Glomerular visceral epithelial cell (primary cell): ENCODE data around the gene TBX3.

Experiments
- DNase-seq: peaks from one replicate; pipeline ENCODE4 v3.0.0-alpha.2; 2016; ENCODE audit errors: extremely low spot score

TBX3 gene

GRCh38 chr12:114682785-114683708, 928 bp downstream of the TBX3 start:
- no peak for DNase-seq

GRCh38 chr12:114682106-114682784, 1.7 kb downstream of the TBX3 start:
- DNase-seq = no peak

DNA sequence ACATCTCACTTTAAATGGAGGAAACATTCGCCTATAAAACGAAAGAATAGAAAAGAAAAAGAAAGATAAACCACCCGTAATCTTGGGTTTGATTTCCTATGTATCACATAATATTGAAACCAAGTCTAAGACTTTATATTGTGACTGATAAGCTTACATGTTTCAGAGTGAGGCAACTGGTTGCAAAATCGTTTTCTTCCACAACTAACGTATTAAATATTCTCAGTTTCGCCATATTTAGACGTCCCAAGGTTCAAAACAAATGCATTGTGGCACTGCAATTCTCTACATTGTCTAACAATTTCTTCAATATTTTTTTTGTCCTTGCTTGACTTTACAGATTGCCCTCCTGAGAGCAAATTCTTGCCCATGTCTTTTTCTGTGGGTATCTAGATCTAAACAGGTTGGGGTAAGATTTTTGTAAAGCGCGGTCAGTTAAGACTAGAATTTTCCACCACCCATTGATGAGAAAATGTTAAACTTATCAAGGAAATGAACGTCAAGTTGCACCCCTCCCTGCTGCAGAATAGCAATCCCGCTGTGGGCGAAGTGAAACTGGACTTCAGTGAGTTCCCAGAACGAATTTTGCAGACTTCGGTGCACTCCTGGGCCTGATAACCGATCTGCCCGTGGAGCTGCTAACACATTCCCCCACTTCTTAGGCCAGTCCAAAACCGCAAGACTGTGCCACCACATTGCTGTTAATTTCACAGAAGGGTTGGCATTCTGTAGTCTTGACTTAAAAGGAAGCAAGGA, 2.7 kb downstream of the TBX3 start:
- DNase-seq = peak; percentile 2

GRCh38 chr12:114680604-114681069, 3.3 kb downstream of the TBX3 start:
- DNase-seq = no peak

DNA sequence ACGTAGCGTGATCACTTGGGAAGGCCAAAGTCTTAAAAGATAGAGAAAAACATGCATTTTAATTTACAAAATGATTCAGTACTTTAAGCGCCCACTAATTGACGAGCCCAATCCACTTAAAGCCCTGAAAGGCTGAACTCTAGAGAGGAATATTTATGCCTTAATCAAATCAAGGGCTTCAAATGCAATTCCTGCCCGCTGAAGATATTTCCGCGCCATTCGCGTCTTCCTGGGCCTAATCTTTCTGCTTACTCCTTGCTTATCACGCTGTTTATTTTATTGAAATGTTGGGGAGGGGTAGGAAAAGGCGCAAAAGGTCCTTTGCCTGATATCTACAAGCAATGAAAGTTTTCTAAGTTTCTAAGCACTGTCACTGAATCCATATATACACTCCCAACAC, 4.0 kb downstream of the TBX3 start:
- no peak for DNase-seq

DNA sequence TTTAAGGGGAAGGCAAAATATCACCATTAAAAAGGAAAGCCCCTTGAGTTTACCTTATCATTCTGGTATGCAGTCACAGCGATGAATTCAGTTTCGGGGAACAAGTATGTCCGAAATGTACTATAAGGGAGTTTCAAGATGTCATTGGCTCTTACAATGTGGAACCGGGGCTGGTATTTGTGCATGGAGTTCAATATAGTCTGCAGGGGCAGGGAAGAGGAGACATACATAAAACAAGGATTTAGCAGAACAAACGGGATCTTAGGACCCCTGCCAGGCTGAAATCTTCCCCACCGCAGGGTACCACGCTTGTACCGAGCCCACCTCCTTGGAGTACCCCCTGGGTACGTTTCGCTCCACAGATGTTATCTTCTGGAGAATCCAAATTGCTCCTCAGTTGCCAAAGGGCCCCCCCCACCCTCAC, 4.5 kb downstream of the TBX3 start:
- no peak for DNase-seq

GRCh38 chr12:114678718-114679117, 5.3 kb downstream of the TBX3 start:
- DNase-seq = no peak

- DNase-seq = no peak
Observed at GRCh38 chr12:114678028-114678427, 5.9 kb downstream of the TBX3 start.

DNA sequence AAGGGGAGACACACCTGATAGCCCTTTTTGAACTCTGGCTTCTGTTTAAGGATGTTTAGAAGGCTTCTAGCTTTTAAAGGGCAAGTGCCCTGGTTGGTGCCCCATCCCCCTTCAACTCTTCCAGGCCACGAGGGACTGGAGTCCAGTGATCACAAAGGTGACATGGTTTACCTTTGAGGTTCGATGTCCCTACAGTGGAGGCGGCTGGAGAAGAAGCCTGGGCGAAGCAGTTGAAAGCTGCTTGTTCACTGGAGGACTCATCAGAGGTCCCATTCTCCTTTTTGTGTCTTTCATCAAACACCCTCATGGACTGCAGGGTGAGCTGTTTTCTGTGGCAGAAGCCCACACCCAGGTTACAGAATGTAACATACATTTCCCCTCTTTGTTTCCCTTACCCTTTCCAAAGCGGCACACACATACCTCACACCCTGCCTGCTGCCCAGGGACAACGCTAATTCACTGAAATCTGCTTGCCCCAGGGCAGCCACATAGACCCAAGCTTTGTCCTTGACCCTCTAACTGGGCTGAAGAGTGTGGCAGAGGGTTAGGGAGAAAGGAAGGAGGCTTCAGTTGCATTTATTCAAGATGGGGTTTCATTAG, 7.7 kb downstream of the TBX3 start:
- DNase-seq = no peak

GRCh38 chr12:114674251-114675047, 9.5 kb downstream of the TBX3 start:
- no peak for DNase-seq

DNA sequence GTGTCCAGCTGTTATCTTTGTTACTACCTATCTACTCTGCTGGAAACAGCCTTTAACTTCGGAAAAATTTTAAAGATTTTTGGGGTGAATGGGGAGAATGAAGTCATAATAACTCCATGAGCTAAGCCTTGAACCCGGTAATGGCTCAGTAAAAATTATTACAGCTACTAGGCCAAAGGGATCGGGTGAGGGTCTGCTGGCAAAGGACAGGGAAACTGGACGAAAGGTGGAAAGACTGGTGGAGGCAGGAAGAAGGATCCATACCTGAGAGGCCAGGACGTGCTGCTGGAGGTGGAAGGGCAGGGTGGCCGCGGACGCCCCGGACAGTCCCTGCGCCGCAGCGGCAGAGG, 10.1 kb downstream of the TBX3 start:
- no peak for DNase-seq

GRCh38 chr12:114673169-114673833, 10.7 kb downstream of the TBX3 start:
- no peak for DNase-seq

DNA sequence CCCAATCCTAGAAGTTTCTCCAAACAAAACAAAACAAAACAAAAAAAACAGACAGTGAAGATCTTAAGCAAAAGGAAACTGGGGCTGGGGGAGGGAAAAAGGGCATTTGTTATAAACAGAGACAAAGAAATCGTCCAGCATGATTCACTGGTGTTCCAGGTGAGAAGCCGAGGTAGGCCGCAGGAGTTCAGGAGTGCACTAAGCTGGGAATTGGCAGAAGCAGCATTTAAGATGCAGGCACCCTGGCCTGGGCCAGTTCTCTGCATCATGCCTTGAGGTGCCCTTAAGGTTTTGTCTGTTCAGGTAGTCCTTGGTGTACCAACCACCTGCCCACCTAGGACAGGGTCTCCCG, 11.2 kb downstream of the TBX3 start:
- DNase-seq = no peak

DNA sequence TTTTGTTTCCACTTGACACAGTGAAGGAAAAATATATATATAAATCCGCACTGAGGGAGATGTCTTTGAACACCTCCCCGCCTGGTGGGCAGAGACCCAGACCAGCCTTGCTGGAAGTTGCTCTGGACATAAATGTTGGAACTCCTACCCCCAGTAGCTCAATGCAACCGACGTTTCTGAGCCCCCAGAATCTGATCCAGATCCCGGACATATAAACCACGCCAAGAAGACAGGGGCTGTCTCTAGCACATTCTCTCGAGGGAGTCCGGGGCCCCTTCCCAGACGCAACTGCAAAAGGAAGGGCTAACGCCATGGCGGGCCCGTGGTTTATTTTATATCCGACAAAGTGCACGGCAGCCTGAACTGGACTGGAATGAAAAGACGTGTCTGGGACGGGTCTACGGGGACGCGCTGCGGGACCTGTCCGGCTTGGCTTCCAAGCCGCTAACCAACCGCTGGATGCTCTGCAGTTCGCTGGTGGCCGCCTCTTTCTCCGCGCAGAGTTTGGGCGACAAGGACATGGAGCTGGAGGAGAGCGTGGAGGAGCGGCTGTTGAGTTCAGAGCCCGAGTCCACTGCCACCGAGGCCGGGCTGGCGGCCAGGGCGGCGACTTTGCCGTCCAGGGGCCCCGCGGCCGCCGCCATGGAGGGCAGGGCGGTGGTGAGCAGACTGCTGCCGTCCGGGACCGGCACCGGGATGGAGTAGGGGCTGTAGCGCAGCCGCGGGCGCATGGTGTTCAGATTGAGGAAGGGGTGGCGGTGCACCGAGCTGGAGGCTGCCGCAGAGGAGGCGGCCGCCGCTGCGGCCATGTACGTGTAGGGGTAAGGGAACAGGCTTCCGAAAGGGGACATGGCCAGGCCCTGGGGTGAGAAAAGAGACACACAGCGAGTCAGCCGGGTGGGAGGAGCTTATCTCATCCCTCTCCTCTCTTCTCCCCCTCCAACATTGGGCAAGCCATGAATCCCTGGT, 12.2 kb downstream of the TBX3 start:
- no peak for DNase-seq

- no peak for DNase-seq
Observed at GRCh38 chr12:114671066-114671442, 12.9 kb downstream of the TBX3 start.

DNA sequence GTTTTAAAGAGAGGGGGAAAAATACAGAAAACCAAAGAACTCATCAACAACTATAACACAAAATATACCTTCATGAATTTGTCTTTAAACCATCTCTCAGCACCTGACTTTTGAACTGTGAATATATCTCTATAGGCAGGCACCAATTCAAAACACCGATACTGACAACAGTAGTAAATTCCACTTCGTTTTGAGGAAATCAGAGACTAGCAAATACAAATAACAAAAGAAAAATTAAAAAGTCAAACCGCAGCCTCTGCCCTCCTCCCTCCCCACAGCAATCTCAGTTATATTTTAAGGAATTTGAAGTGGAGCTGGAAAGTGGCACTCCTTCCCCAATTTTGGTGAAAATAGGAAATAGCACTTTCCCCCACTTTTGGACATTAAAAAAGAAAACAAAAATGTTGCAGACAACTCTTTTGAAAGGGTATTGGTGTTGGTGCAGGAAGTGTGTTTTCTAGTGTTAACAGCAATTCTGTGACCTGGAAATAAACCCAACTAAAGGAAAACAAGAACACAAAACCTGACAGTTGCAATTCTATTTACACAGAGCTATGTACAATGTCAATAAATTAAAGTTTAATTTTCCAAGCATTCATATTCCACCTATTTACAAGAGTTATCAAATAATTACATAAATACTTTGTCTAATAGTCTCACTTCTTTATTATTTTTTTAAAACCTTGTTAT, 13.5 kb downstream of the TBX3 start:
- DNase-seq = no peak

DNA sequence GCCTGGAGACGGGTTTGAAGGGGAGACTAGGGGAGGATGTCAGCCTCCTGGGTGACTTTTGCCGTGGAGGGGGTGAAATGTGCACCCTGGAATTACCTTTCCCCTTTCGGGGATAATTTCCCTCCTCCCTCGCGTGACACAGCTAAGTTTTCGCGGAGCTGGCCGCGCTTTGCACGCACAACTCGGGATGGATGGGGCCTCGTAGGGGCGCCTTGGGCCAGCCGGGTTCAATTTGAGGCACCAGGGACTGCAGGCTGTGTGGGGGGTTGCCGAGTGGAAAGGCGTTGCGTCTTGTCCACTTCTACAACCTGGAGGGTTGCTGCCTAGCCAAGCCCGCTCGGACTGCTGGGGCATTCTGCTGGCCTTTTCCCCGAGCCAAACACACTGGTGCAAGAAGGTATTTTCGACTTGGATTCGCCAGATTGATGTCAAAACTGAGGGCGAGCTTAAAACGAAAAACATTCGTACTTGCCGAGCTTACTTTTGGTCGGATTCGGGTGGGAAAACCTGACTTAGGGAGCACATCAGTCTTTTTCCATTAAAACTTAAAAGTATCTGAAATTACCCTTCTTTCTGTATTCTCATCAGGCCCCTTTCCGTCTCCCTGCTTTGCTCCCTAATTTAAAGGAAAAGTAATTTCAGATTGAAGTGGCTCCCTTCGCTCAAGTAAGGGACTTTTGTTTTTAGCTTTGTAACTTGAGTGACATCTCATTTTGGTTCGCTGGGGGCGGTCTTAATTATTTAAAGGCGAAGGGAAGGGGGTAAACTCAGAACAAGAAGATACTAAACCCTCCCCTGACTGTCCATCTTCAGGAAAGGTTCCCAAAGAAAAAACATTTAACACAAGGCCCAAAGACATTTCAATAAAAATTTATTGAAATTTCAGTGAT, 14.3 kb downstream of the TBX3 start:
- DNase-seq = no peak

- no peak for DNase-seq
Observed at GRCh38 chr12:114668886-114669288, 15.1 kb downstream of the TBX3 start.
